Progenitor cell of endocrine pancreas (in vitro differentiated cells): Measurements from ENCODE around the gene DCTPP1. TPM values are rescaled to one million over a fixed set of nuclear protein-coding genes. Genes with fewer than 3 reads are reported as not detected.

Source experiments
- DNase-seq: peaks from one replicate; pipeline ENCODE4 v3.0.0; 2021; ENCODE audit warnings: low spot score; ENCODE audit not compliant: unreplicated experiment
- H3K27ac Mint-ChIP-seq: 2 replicates; pipeline ENCODE4 v1.8.0; 2021; ENCODE audit warnings: mild to moderate bottlenecking, moderate library complexity, mixed read lengths
- H3K27me3 Mint-ChIP-seq: 2 replicates; pipeline ENCODE4 v1.8.0; 2021; ENCODE audit warnings: mixed read lengths
- H3K36me3 Mint-ChIP-seq: 2 replicates; pipeline ENCODE4 v1.8.0; 2022; ENCODE audit warnings: mixed read lengths; ENCODE audit not compliant: insufficient read depth
- H3K4me1 Mint-ChIP-seq: 2 replicates; pipeline ENCODE4 v1.8.0; 2021; ENCODE audit warnings: low read depth, mixed read lengths
- H3K4me3 Mint-ChIP-seq: 2 replicates; pipeline ENCODE4 v1.8.0; 2021; ENCODE audit warnings: low read depth, mild to moderate bottlenecking, moderate library complexity, mixed read lengths
- H3K9me3 Mint-ChIP-seq: 2 replicates; pipeline ENCODE4 v1.8.0; 2021; ENCODE audit warnings: low read depth, mixed read lengths
- CTCF ChIP-seq: fragments of 200-600 bp; sonication (generic); IDR thresholded peaks from one replicate; pipeline ENCODE4 v1.5.0; 2021; ENCODE audit warnings: antibody characterized with exemption, mild to moderate bottlenecking; ENCODE audit not compliant: unreplicated experiment
- total RNA-seq: library from RNA; stranded (reverse); gene quantifications from 2 replicates; pipeline ENCODE4 v1.2.1, GENCODE V29; 2021

The DCTPP1 gene
- total RNA-seq, 1 donor from 2014 or later: 65.9 TPM

DNA sequence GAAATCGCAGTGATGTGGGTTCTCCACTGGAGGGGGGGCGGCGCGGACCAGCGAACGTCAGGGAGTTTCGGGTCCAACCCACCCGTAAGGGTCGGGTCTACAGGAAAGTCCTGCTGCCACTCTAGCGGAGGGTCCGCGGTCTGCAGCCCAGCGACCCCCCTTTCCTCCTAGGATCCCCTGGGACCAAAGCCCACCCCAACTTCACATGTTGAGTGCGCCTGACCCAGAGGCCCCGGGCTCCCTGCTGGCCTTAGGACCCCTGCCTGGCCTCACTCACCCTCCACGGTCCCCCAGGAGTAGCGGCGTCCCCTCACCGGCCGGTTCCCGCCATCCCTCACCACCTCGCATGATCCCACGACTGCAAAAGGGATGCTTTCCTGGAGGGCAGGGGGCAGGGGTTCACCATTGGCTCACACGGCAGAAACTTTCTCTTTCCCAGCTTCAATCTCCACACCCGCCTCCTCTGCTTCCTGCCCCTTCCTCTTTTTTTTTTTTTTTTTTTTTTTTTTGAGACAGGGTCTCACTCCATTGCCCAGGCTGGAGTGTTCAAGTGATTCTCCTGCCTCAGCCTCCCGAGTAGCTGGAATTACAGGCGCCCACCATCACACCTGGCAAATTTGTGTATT lies 50.6 kb downstream of the DCTPP1 start:
- peak overlapping the region; percentile 99 for H3K27ac Mint-ChIP-seq
- TF ChIP-seq CTCF: peak; percentile 16
- peaks cover 11% of the 10 kb centered on the region for H3K4me1 Mint-ChIP-seq
- peaks cover 2% of the 10 kb centered on the region for H3K36me3 Mint-ChIP-seq
- no peaks in the 10 kb centered on the region for H3K27me3 Mint-ChIP-seq
- H3K4me3 Mint-ChIP-seq: peak overlapping the region; percentile 93
- no peak for DNase-seq
- no peaks in the 10 kb centered on the region for H3K9me3 Mint-ChIP-seq

DNA sequence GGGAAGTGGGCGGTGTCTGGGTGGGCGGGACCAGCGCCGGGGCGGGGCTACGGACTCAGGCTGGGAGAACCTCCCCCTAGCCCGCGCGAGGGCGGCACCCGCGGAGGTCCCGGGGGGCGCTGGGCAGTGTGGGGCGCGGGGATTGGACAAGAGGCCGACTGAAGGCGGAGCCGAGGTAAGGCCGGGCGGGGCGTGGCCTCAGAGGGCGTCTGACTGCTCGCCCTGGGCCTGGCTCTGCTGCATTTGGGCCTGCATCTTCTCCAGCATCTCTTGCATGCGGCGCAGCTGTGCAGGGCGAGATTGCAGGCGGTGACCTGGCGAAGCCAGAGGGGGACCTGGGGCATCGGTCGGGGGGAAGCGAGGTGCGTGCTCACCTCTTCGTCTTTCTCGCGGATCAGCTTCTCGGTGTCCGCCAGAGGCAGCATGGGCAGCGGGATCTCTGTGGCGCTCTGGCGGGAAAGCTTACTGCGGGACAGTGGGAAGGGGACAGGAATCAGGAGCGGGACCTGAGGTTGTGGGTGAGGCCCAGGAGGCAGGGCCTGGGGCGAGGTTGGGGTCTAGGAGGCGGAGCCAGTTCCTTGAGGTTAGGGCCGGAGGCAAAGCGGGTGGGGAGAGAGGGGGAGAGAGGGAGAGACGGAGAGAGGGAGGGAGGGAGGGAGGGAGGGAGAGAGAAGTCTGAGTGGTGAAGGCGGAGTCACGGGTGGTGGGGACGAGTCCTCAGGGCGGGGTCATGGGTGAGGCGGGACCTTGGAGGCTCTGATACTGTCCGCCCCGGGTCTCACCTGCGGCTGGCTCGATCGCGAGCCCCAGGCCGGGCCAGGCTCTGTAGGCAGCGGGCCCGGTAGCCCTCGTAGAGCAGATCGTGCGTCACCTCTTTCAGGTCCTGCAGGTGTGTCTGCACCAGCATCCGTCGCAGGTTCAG lies 51.3 kb downstream of the DCTPP1 start:
- H3K27ac Mint-ChIP-seq: peak overlapping the region; percentile 99
- TF ChIP-seq CTCF: peak; percentile 34
- DNase-seq: peak; percentile 99
- peaks cover 2% of the 10 kb centered on the region for H3K36me3 Mint-ChIP-seq
- peak overlapping the region; percentile 93 for H3K4me3 Mint-ChIP-seq
- H3K9me3 Mint-ChIP-seq: no peaks in the 10 kb centered on the region
- peaks cover 11% of the 10 kb centered on the region for H3K4me1 Mint-ChIP-seq
- H3K27me3 Mint-ChIP-seq: no peaks in the 10 kb centered on the region

DNA sequence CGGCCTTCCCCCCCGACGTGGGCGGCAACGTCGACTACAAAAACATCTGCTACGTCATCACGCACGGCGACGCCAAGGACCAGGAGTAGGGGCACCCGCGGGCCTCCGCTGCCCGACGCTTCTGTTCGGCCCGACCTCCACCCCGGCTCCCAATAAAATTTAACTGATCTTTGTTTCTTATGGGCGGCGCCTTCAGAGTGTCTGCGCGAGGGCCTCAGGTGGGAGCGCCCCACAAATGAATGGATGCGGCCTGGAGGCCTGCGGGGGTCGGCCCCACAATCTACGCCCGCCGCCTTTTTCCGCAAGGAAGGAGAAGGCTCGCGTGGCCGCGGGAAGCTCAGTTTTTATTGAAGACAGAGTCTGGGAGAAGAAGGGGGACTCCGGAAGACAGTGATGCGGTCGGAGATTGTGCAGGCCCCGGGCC lies 52.0 kb downstream of the DCTPP1 start:
- H3K27ac Mint-ChIP-seq: peak overlapping the region; percentile 99
- peaks cover 2% of the 10 kb centered on the region for H3K36me3 Mint-ChIP-seq
- H3K9me3 Mint-ChIP-seq: no peaks in the 10 kb centered on the region
- peaks cover 11% of the 10 kb centered on the region for H3K4me1 Mint-ChIP-seq
- no peaks in the 10 kb centered on the region for H3K27me3 Mint-ChIP-seq
- TF ChIP-seq CTCF: no peak
- H3K4me3 Mint-ChIP-seq: peak overlapping the region; percentile 93
- DNase-seq: no peak

GRCh38 chr16:30377050-30377811 lies 52.6 kb downstream of the DCTPP1 start:
- Mint-ChIP-seq H3K4me1 (peaks cover 11% of the 10 kb centered on the region), H3K4me3 (peak overlapping the region; percentile 93), H3K27ac (peak overlapping the region; percentile 99), H3K27me3 (no peaks in the 10 kb centered on the region), H3K36me3 (peaks cover 2% of the 10 kb centered on the region), H3K9me3 (no peaks in the 10 kb centered on the region)
- peak; percentile 76 for DNase-seq
- TF ChIP-seq CTCF: no peak

- no peak for TF ChIP-seq CTCF
- Mint-ChIP-seq H3K4me3 (no peak overlapping the region), H3K9me3 (no peaks in the 10 kb centered on the region), H3K36me3 (peaks cover 2% of the 10 kb centered on the region), H3K27ac (peak overlapping the region; percentile 99), H3K27me3 (no peaks in the 10 kb centered on the region), H3K4me1 (peaks cover 15% of the 10 kb centered on the region)
- no peak for DNase-seq
These were observed 53.3 kb downstream of the DCTPP1 start for GRCh38 chr16:30376461-30376902.
